ENCODE results near the gene ISG20L2. TPM values are rescaled to one million over a fixed set of nuclear protein-coding genes. Genes with fewer than 3 reads are reported as not detected.

ISG20L2 gene
- total and polyA plus RNA-seq, 2 experiments from 2014 or later = 23.1 to 34.9 TPM

- Mint-ChIP-seq H3K27ac (peak overlapping the region; percentile 85), H3K4me3 (peak overlapping the region; percentile 55), H3K36me3 (ENCODE audit: low read depth) (peaks cover under 1% of the 10 kb centered on the region; the same call in 2 of the 3 replicates), H3K9me3 (no peaks in the 10 kb centered on the region; the same call in 2 of the 3 replicates), H3K4me1 (peaks cover 66% of the 10 kb centered on the region), H3K27me3 (ENCODE audit: insufficient read depth, low read depth, poor library complexity) (peaks cover 22% of the 10 kb centered on the region)
- Histone ChIP-seq H3K9me2 (ENCODE audit: insufficient read depth) (no peaks in the 10 kb centered on the region), H3K27ac (ENCODE audit: low read depth) (peak overlapping the region; percentile 96), H3F3A (replicated peaks; ENCODE audit: low read depth) (peaks cover 36% of the 10 kb centered on the region), H3K27me3 (ENCODE audit: insufficient read depth) (peaks cover 22% of the 10 kb centered on the region), H4K20me1 (replicated peaks; ENCODE audit: insufficient read depth) (no peaks in the 10 kb centered on the region), H3K4me2 (peak overlapping the region; percentile 89), H2AFZ (no peak overlapping the region), H3K4me1 (ENCODE audit: insufficient read depth) (peaks cover 53% of the 10 kb centered on the region), H3K4me3 (peak overlapping the region; percentile 51), H3K79me2 (replicated peaks; ENCODE audit: insufficient read depth) (no peaks in the 10 kb centered on the region), H3K36me3 (ENCODE audit: insufficient read depth) (no peaks in the 10 kb centered on the region)
- DNase-seq (ENCODE audit: low spot score) (no peak), ATAC-seq (peak; percentile 2; the same call in 2 of the 3 replicates)
- no peak for TF ChIP-seq ZNF114 (CRISPR knock-in tag; IDR thresholded peaks at IDR 0.05)
- no peak for TF ChIP-seq ZNF331 (CRISPR knock-in tag; IDR thresholded peaks at IDR 0.05; ENCODE audit: low read depth)
- TF ChIP-seq CTCF (conservative IDR thresholded peaks at IDR 0.05; ENCODE audit: low read depth in 2 of 2) = no peak
- TF ChIP-seq STAT1 (IDR thresholded peaks at IDR 0.05; ENCODE audit: unreplicated experiment) = no peak
- TF ChIP-seq CREB1 (CRISPR knock-in tag; IDR thresholded peaks at IDR 0.05; ENCODE audit: low read depth) = no peak
- no peak for TF ChIP-seq EZH2phosphoT487 (IDR thresholded peaks at IDR 0.05; ENCODE audit: unreplicated experiment)
- no peak for TF ChIP-seq EZH2 (IDR thresholded peaks at IDR 0.05; ENCODE audit: low read depth, unreplicated experiment)
- TF ChIP-seq REST (IDR thresholded peaks at IDR 0.05; ENCODE audit: unreplicated experiment) = no peak
- TF ChIP-seq JUNB (IDR thresholded peaks at IDR 0.05; ENCODE audit: unreplicated experiment) = no peak
- TF ChIP-seq ETS1 (IDR thresholded peaks at IDR 0.05) = no peak
- TF ChIP-seq POLR2AphosphoS5 (IDR thresholded peaks at IDR 0.05; ENCODE audit: low read depth) = no peak
- no peak for TF ChIP-seq ZNF462 (CRISPR knock-in tag; IDR thresholded peaks at IDR 0.05)
- no peak for TF ChIP-seq NANOG (IDR thresholded peaks at IDR 0.05; ENCODE audit: borderline replicate concordance)
These were observed 36.1 kb downstream of the ISG20L2 start for GRCh38 chr1:156692441-156692924.

All from GM23338 (cell line).